ENCODE data around the gene SLIT3.

Gene SLIT3

GRCh38 chr5:169011451-169011850, 289.5 kb downstream of the SLIT3 start (continued):
- no peak for TF ChIP-seq ZNF341 (tag by site-specific recombination; IDR thresholded peaks at IDR 0.05; ENCODE audit: low read depth)
- TF ChIP-seq ZXDB (tag by site-specific recombination; IDR thresholded peaks at IDR 0.05), result no peak
- TF ChIP-seq BCL11B (tag by site-specific recombination; IDR thresholded peaks at IDR 0.05; ENCODE audit: low read depth), result no peak
- no peak for TF ChIP-seq ZNF335 (tag by site-specific recombination; conservative IDR thresholded peaks at IDR 0.05)
- no peak for TF ChIP-seq ZNF26 (tag by site-specific recombination; IDR thresholded peaks at IDR 0.05)
- no peak for TF ChIP-seq GFI1B (tag by site-specific recombination; IDR thresholded peaks at IDR 0.05)
- no peak for TF ChIP-seq ZNF449 (tag by site-specific recombination; IDR thresholded peaks at IDR 0.05)
- TF ChIP-seq ZBTB48 (tag by site-specific recombination; IDR thresholded peaks at IDR 0.05), result no peak

- Histone ChIP-seq H3K27ac (ENCODE audit: extremely low read depth, low read depth, low read length) (no peak overlapping the region), H3K36me3 (ENCODE audit: control insufficient read depth in 2 of 2, insufficient read depth in 1 of 2, low read length in 2 of 2) (no peaks in the 10 kb centered on the region), H3K4me3 (ENCODE audit: low read depth, low read length) (no peak overlapping the region), H3K4me1 (ENCODE audit: control insufficient read depth, insufficient read depth, low read length) (peaks cover 10% of the 10 kb centered on the region), H3K9me3 (ENCODE audit: control insufficient read depth, insufficient read depth, low read depth, low read length) (no peaks in the 10 kb centered on the region)
- POLR2A ChIA-PET, result no interaction called here
- CTCF ChIA-PET, result interaction anchor here (0.9 kb wide), 1 partner anchor 20 kb away, joined by 3 read pairs; no protein-coding TSS in a partner anchor
- TF ChIP-seq TRIM28 (IDR thresholded peaks at IDR 0.05; ENCODE audit: borderline replicate concordance, low read length), result no peak
- no peak for TF ChIP-seq SETDB1 (IDR thresholded peaks at IDR 0.05; ENCODE audit: insufficient read length, low read length)
- 0 out of 2 replicates have a peak, but pooled peaks have one; percentile 30 for TF ChIP-seq ZBTB6 (tag by site-specific recombination; IDR thresholded peaks at IDR 0.05)
- TF ChIP-seq ATF2 (tag by site-specific recombination; IDR thresholded peaks at IDR 0.05; ENCODE audit: low read depth), result 0 out of 2 replicates have a peak, but pooled peaks have one; percentile 13
- no peak for TF ChIP-seq ZNF704 (tag by site-specific recombination; IDR thresholded peaks at IDR 0.05)
Observed at GRCh38 chr5:169011009-169011408, 289.9 kb downstream of the SLIT3 start.

GRCh38 chr5:169009123-169009522, 291.8 kb downstream of the SLIT3 start:
- CTCF ChIA-PET, result interaction anchor here (0.6 to 1.5 kb wide), 2 partner anchors 293 to 712 kb away, joined by 3 to 7 read pairs; no protein-coding TSS in a partner anchor
- Histone ChIP-seq H3K27ac (ENCODE audit: extremely low read depth, low read depth, low read length) (no peak overlapping the region), H3K4me1 (ENCODE audit: control insufficient read depth, insufficient read depth, low read length) (peaks cover 10% of the 10 kb centered on the region), H3K9me3 (ENCODE audit: control insufficient read depth, insufficient read depth, low read depth, low read length) (no peaks in the 10 kb centered on the region), H3K36me3 (ENCODE audit: control insufficient read depth in 2 of 2, insufficient read depth in 1 of 2, low read length in 2 of 2) (no peaks in the 10 kb centered on the region), H3K4me3 (ENCODE audit: low read depth, low read length) (no peak overlapping the region)
- TF ChIP-seq GFI1B (tag by site-specific recombination; IDR thresholded peaks at IDR 0.05), result peak; percentile 55; the same call in 1 of the 2 replicates
- TF ChIP-seq ZNF549 (tag by site-specific recombination; IDR thresholded peaks at IDR 0.05), result no peak
- TF ChIP-seq WT1 (tag by site-specific recombination; IDR thresholded peaks at IDR 0.05), result peak; percentile 84
- TF ChIP-seq ZFHX2 (tag by site-specific recombination; conservative IDR thresholded peaks at IDR 0.05), result peak; percentile 52
- no peak for TF ChIP-seq ATF2 (tag by site-specific recombination; IDR thresholded peaks at IDR 0.05; ENCODE audit: low read depth)
- peak; percentile 49 for TF ChIP-seq ZNF366 (tag by site-specific recombination; conservative IDR thresholded peaks at IDR 0.05)
- no peak for TF ChIP-seq ZSCAN4 (tag by site-specific recombination; IDR thresholded peaks at IDR 0.05)
- TF ChIP-seq ZNF707 (tag by site-specific recombination; IDR thresholded peaks at IDR 0.05), result no peak
- 0 out of 2 replicates have a peak, but pooled peaks have one; percentile 44 for TF ChIP-seq ZNF629 (tag by site-specific recombination; IDR thresholded peaks at IDR 0.05)
- no peak for TF ChIP-seq YY1 (tag by site-specific recombination; IDR thresholded peaks at IDR 0.05)
- peak; percentile 55; the same call in 1 of the 2 replicates for TF ChIP-seq SP7 (tag by site-specific recombination; IDR thresholded peaks at IDR 0.05)
- POLR2A ChIA-PET, result no interaction called here
